HG03558 (cell line): ENCODE data around the gene CNTNAP3.
"Not testable (repeated sequence)": the region's sequence is repeated elsewhere in the genome, so short reads cannot be mapped to it uniquely, and the experiment has no call there.

Source experiments
- ATAC-seq: cut with Tn5 transposase; IDR thresholded peaks from one replicate; pipeline ENCODE4 v1.9.1; 2021; ENCODE audit warnings: moderate number of reproducible peaks; ENCODE audit not compliant: unreplicated experiment; ENCODE audit errors: extremely low read depth

CNTNAP3 gene

DNA sequence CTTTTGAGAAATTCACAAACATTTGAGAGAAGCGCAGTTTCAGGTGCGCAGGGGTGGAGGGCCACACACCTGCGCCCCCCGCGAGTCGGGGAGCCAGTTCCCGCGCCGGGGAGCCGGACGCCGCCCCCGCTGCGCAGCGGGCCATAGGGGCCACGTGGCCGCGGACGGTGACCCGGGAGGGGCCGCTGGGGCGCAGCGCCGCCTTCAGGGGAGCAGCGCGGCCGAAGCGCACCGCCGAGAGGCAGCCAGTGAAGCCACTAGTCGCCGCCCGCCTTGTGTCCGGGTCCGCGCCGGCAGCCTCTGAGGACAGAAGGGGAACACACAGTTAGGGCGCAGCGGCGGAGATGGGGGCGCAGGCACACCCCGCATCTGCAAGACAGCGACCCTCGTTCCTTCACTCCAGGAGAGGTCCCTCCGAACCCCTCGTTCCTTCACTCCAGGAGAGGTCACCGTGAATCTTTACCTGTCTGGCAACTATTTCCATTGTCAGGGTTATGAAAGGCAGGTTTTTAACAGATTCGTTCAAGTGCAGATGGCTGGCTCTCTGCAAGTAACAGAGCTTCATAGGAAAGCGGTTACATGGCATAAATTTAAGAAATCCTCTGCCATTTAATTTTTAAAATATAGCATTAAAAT, 209.2 kb downstream of the CNTNAP3 start:
- ATAC-seq, result not testable (repeated sequence)

GRCh38 chr9:39073537-39073936, 214.4 kb downstream of the CNTNAP3 start:
- ATAC-seq, result not testable (repeated sequence)

GRCh38 chr9:39067683-39068082, 220.3 kb downstream of the CNTNAP3 start:
- ATAC-seq, result not testable (repeated sequence)

GRCh38 chr9:39062966-39063365, 225.0 kb downstream of the CNTNAP3 start:
- not testable (repeated sequence) for ATAC-seq

DNA sequence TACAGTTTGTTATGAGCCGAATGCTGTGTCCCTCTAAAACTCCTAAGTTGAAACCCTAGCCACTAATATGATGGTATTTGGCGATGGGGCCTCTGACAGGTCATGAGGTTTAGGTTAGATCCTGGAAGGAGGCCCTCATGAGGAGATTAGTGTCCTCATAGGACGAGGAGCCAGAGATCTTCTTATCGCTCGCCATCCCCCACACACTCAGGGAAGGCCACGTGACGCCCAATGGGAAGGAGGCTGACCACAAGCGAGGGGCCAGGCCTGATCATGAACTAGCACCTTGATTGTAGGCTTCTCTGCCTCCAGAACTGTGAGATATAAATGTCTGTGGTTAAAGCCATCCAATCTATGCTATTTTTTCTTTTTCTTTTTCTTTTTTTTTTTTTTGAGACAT, 233.5 kb downstream of the CNTNAP3 start:
- ATAC-seq, result not testable (repeated sequence)

DNA sequence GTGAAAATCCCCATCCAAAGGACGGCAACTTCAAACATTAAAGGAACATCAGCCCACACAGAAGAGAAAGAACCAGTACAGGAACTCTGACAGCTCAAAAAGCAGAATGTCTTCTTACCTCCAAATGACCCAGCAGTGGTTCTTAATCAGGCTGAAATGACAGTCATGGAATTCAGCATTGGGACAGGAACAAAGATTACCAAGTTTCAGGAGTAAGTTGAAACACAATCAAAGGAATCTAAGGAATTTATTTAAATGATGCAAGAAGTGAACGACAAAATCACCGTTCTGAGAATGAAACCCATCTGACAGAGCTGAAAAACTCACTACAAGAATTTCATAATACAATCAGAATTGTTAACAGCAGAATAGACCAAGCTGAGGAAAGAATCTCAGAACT, 241.1 kb downstream of the CNTNAP3 start:
- not testable (repeated sequence) for ATAC-seq

DNA sequence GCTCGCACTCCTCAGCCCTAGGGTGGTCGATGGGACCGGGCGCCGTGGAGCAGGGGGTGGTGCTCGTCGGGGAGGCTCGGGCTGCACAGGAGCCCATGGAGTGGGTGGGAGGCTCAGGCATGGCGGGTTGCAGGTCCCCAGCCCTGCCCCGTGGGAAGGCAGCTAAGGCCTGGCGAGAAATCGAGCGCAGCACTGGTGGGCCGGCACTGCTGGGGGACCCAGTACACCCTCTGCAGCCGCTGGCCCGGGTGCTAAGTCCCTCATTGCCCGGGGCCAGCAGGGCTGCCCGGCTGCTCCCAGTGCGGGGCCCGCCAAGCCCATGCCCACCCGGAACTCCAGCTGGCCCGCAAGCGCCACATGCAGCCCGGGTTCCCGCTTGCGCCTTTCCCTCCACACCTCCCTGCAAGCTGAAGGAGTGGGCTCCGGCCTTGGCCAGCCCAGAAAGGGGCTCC, 245.6 kb downstream of the CNTNAP3 start:
- not testable (repeated sequence) for ATAC-seq

DNA sequence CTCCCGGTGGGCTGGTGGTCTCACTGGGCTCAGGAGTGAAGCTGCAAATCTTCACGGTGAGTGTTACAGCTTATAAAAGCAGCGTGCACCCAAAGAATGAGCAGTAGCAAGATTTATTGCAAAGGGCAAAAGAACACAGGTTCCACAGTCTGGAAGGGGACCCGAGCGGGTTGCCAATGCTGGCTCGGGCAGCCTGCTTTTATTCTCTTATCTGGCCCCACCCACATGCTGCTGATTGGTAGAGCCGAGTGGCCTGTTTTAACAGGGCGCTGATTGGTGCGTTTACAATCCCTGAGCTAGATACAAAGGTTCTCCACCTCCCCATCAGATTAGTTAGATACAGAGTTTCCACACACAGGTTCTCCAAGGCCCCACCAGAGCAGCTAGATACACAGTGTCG, 246.2 kb downstream of the CNTNAP3 start:
- not testable (repeated sequence) for ATAC-seq

DNA sequence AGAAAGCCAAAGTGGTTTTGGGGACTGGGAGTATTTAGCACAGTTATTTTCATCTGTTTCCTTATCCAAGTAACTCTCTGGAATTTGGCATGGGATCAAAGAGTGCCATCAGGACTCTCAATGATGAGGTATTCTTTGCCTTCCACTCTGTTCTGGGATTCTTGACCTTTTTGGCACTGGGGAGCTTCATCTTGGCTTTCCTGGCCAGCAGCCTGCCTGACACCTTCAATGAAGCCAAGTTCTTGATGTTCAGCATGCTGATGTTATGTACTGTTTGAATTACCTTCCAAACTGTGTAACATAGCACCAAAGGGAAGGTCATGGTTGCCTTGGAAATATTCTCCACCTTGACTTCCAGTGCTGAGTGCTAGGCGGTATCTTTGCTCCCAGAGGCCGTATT, 248.8 kb downstream of the CNTNAP3 start:
- ATAC-seq, result not testable (repeated sequence)

DNA sequence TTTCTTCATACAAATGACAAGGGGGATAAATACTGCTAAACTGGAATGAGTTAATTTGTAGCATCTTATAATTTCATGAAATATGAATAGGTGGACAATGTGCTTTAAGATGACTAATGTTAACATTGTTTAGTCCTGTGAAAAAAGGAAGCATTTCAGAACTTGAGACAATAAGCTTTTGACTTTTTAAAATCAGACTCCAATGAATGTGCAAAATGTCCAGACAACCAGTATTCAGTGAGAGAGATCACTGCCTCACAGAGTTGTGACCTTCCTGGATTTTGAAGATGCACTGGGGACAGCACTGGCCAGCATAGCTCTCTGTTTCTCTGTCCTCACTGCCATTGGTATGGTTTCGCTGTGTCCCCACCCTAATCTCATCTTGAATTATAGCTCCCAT, 249.7 kb downstream of the CNTNAP3 start:
- ATAC-seq, result not testable (repeated sequence)

DNA sequence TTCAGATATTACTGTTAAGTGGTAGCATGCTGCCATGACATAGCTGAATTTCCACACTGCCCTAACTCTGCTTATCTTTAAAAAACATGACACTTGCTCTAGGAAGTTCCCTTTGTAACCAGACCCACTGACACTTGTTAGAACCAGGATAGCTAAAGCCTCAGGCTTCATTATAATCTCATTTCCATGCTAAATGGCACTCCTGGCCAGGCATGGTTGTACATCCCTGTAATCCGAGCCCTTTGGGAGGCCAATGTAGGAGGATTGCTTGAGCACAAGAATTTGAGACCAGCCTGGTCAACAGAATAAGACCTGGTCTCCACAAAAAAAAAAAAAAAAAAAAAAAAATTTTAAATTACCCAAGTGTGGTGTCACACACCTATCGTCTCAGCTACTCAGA, 254.1 kb downstream of the CNTNAP3 start:
- ATAC-seq, result not testable (repeated sequence)

GRCh38 chr9:39030204-39031019, 257.6 kb downstream of the CNTNAP3 start:
- ATAC-seq, result not testable (repeated sequence)

GRCh38 chr9:39028855-39029254, 259.1 kb downstream of the CNTNAP3 start:
- ATAC-seq, result not testable (repeated sequence)

GRCh38 chr9:39028168-39028567, 259.8 kb downstream of the CNTNAP3 start:
- ATAC-seq, result not testable (repeated sequence)

- ATAC-seq, result not testable (repeated sequence)
Observed at GRCh38 chr9:39025911-39026588, 261.9 kb downstream of the CNTNAP3 start.
